ENCODE results near the gene HBD. TPM values are rescaled to one million over a fixed set of nuclear protein-coding genes. Genes with fewer than 3 reads are reported as not detected.

Gene HBD
- total RNA-seq, 2 experiments from 2014 or later, result not detected

GRCh38 chr11:5243816-5244180 is 9.5 kb upstream of the HBD start:
- Histone ChIP-seq H3K79me2 (ENCODE audit: insufficient read depth, low read depth, low read length) (no peaks in the 10 kb centered on the region), H3K9me3 (ENCODE audit: low read length) (no peaks in the 10 kb centered on the region), H3K36me3 (ENCODE audit: insufficient read depth, low read length) (no peaks in the 10 kb centered on the region), H2AFZ (ENCODE audit: low read length) (no peak overlapping the region), H3K4me2 (ENCODE audit: low read length) (no peak overlapping the region), H3K27ac (ENCODE audit: low read depth, low read length, poor library complexity, severe bottlenecking) (no peak overlapping the region), H3K4me3 (ENCODE audit: low read depth, low read length, poor library complexity, severe bottlenecking) (no peak overlapping the region), H3K4me1 (ENCODE audit: insufficient read depth, low read length, poor library complexity, severe bottlenecking) (no peaks in the 10 kb centered on the region), H3K9me2 (ENCODE audit: insufficient read depth, low read length) (no peaks in the 10 kb centered on the region), H4K20me1 (ENCODE audit: insufficient read depth, low read length) (no peaks in the 10 kb centered on the region)
- intact Hi-C loops (cut with micrococcal nuclease; ENCODE audit: unreplicated experiment), result no loop called here
- no peak for DNase-seq (ENCODE audit: low spot score)
- ChIA-PET POLR2A (no interaction called here), CTCF (ENCODE audit: unreplicated experiment) (no interaction called here)
- no peak for TF ChIP-seq CTCF (conservative IDR thresholded peaks at IDR 0.05; ENCODE audit: low read length)
- TF ChIP-seq EZH2phosphoT487 (IDR thresholded peaks at IDR 0.05; ENCODE audit: borderline replicate concordance, low read depth, low read length), result no peak
- no TSS peak for BruUV-seq (replicated peaks)

- Histone ChIP-seq H3K9me2 (ENCODE audit: insufficient read depth, low read length) (no peaks in the 10 kb centered on the region), H3K79me2 (ENCODE audit: insufficient read depth, low read depth, low read length) (no peaks in the 10 kb centered on the region), H3K4me2 (ENCODE audit: low read length) (no peak overlapping the region), H3K9me3 (ENCODE audit: low read length) (no peaks in the 10 kb centered on the region), H3K4me3 (ENCODE audit: low read depth, low read length, poor library complexity, severe bottlenecking) (no peak overlapping the region), H2AFZ (ENCODE audit: low read length) (no peak overlapping the region), H3K36me3 (ENCODE audit: insufficient read depth, low read length) (no peaks in the 10 kb centered on the region), H3K27ac (ENCODE audit: low read depth, low read length, poor library complexity, severe bottlenecking) (no peak overlapping the region), H3K4me1 (ENCODE audit: insufficient read depth, low read length, poor library complexity, severe bottlenecking) (no peaks in the 10 kb centered on the region), H4K20me1 (ENCODE audit: insufficient read depth, low read length) (no peaks in the 10 kb centered on the region)
- intact Hi-C loops (cut with micrococcal nuclease; ENCODE audit: unreplicated experiment), result no loop called here
- DNase-seq (ENCODE audit: low spot score), result no peak
- CTCF ChIA-PET (ENCODE audit: unreplicated experiment), result no interaction called here
- no TSS peak for BruUV-seq (replicated peaks)
- POLR2A ChIA-PET, result no interaction called here
- TF ChIP-seq EZH2phosphoT487 (IDR thresholded peaks at IDR 0.05; ENCODE audit: borderline replicate concordance, low read depth, low read length) (no peak), CTCF (conservative IDR thresholded peaks at IDR 0.05; ENCODE audit: low read length) (no peak)
These were observed 8.9 kb upstream of the HBD start for GRCh38 chr11:5242933-5243815.

GRCh38 chr11:5242208-5242607 is 7.9 kb upstream of the HBD start:
- POLR2A ChIA-PET, result no interaction called here

More at GRCh38 chr11:5242208-5242607, 7.9 kb upstream of the HBD start:
- TF ChIP-seq CTCF (conservative IDR thresholded peaks at IDR 0.05; ENCODE audit: low read length) (no peak), EZH2phosphoT487 (IDR thresholded peaks at IDR 0.05; ENCODE audit: borderline replicate concordance, low read depth, low read length) (no peak)
- Histone ChIP-seq H3K9me3 (ENCODE audit: low read length) (no peaks in the 10 kb centered on the region), H3K27ac (ENCODE audit: low read depth, low read length, poor library complexity, severe bottlenecking) (no peak overlapping the region), H2AFZ (ENCODE audit: low read length) (no peak overlapping the region), H3K4me3 (ENCODE audit: low read depth, low read length, poor library complexity, severe bottlenecking) (no peak overlapping the region), H3K36me3 (ENCODE audit: insufficient read depth, low read length) (no peaks in the 10 kb centered on the region), H3K4me2 (ENCODE audit: low read length) (no peak overlapping the region), H3K9me2 (ENCODE audit: insufficient read depth, low read length) (no peaks in the 10 kb centered on the region), H3K4me1 (ENCODE audit: insufficient read depth, low read length, poor library complexity, severe bottlenecking) (no peaks in the 10 kb centered on the region), H3K79me2 (ENCODE audit: insufficient read depth, low read depth, low read length) (no peaks in the 10 kb centered on the region), H4K20me1 (ENCODE audit: insufficient read depth, low read length) (no peaks in the 10 kb centered on the region)
- no peak for DNase-seq (ENCODE audit: low spot score)
- CTCF ChIA-PET (ENCODE audit: unreplicated experiment), result no interaction called here
- intact Hi-C loops (cut with micrococcal nuclease; ENCODE audit: unreplicated experiment), result no loop called here
- BruUV-seq (replicated peaks), result no TSS peak

Data from OCI-LY7 (cell line).